Measurements from ENCODE around the gene IL1RAP.
"Not testable (repeated sequence)": the region's sequence is repeated elsewhere in the genome, so short reads cannot be mapped to it uniquely, and the experiment has no call there.

Gene IL1RAP

DNA sequence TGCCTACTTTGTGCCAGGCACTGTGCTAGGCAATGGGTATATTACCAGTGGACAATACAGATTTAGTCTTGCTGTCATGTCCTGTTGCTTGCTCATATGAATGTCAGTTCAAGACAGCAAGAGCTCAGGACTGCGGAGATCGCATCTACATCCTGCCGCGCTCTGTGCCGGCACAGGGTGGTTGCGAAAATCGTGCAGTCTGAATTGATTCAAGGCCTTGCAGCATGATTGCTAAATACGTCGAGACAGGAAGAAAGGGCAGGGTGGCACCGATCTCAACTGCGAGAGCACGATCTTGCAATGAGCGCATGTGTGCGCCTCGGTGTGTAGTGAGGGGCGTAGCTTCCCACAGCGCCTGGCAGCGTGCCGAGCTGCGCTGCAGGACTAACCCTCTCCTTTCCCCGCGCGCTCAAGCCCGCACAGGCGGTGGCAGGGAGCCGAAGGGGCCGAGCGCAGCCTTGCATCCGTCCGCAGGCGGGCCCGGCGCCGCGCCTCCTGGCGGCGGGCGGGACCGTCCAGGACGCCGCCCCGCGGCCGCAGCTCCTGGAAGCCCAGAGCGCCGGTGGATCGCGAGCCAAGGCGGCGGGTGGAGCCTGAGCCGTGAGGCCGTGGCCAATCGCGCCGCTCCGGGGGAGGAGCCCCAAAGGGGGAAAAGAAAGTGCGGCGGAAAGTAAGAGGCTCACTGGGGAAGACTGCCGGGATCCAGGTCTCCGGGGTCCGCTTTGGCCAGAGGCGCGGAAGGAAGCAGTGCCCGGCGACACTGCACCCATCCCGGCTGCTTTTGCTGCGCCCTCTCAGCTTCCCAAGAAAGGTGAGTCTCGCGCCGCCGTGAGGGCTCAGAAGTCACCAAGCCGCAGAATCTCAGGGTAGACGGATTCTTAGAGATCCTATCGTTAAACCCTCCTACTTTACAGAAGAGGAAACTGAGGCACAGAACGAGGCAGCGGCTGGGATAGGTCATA, at the start of gene IL1RAP:
Gene IL1RAP (plus strand): TSS at position 677 of the 962 bp plus-strand sequence. CDS start 50,205 bp downstream, outside the sequence.
- DNase-seq: peak; percentile 85 to 88

DNA sequence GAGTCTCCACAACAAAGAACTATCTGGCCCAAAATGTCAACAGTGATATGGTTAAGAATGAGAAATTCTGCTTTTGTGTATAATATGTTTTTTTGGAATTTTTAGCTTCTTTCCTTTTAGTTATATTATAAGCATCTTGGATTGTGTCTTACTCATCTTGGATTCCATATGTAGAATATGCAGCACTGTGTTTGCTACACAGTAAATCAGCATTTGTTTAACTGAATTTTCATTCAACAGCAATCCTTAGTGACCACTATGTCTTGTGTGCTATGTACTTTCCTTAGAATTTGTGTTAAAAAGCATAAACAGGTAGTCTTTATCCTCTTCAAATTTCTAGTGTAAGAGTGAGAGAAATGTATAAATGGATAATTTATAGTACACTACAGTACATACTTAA, 46.0 kb upstream of the IL1RAP start:
- no peak for DNase-seq

GRCh38 chr3:190473261-190473660, 40.6 kb upstream of the IL1RAP start:
- DNase-seq: not testable (repeated sequence)

- no peak for DNase-seq
These were observed 32.1 kb upstream of the IL1RAP start for GRCh38 chr3:190481779-190482178.

DNA sequence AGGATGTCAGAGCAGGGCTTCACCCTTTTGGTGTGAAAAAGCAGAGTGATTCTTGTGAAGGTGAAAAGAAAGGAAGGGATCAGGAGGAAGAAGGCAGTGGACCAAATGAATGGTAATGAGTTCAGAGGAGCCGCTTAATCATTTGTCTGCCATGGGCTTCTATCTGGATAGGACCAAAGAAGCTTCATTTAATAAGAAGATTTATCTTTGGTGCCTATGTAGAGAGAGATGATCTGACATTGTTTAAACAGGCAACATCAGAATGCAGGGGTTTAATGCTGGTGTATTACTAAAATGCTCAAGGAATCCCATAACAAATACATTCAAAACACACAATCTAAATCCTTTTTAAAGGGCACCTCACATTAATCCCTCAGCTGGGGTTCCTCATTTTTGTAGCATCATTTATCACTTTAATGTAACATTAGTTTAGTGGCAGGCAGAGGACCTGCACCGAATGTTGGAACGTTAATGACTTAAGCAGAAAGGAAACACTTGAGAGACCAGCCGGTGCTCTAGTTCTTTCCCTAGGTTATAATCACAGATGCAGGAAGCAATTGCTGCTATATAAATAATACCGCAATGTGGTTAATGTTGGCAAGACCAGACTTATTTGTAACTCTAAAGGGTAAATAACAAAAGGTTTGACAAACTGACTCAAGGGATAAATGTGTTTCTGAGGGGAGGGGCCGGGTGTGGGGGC, 27.9 kb upstream of the IL1RAP start:
- no peak for DNase-seq

- no peak for DNase-seq
These were observed 27.4 kb upstream of the IL1RAP start for GRCh38 chr3:190486533-190486864.

- no peak for DNase-seq
These were observed 26.8 kb upstream of the IL1RAP start for GRCh38 chr3:190486908-190487607.

DNA sequence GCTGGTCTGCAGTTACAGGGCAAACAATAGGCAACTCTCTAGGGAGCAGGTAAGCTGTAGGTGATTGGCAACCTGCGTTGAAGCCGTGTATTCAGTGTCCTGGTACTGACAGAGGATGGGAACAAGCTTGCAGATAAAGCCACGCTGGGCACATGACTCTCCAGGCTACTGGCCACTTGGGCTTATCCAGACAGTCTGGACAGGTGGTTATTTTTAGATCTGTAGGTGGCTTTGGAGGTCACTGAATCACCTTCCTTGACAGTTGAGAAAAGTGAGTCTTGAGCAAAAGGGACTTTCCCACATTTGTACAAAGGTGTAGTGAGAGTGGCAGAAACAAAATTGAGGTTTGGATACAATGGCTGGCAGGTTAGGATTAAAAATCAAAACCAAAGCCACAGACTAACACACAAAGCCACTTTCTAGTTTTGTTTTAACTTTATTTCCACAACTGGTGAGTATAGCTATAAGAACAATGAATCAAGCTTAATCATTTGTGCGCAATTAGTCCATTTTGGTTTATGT, 22.3 kb upstream of the IL1RAP start:
- no peak for DNase-seq

GRCh38 chr3:190492129-190492528, 21.8 kb upstream of the IL1RAP start:
- no peak for DNase-seq

DNA sequence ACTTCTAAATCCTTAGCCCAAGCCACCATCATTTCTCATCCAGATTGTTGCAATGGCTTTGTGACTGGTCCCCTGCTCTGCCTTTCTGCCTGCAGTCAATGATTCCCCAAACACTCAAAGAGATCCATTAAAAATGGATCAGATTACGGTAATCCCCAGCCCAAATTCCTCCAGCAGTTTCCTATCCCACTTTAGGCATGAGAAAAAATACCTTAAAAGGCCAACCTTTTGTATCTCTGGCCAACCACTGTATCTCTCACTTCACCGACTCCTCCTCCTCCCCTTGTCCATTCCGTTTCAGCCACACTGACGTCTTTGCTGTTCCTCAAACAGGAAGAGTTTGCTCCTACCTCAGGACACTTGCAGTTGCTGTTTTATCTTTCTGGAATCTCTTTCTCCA, 20.9 kb upstream of the IL1RAP start:
- no peak for DNase-seq

DNA sequence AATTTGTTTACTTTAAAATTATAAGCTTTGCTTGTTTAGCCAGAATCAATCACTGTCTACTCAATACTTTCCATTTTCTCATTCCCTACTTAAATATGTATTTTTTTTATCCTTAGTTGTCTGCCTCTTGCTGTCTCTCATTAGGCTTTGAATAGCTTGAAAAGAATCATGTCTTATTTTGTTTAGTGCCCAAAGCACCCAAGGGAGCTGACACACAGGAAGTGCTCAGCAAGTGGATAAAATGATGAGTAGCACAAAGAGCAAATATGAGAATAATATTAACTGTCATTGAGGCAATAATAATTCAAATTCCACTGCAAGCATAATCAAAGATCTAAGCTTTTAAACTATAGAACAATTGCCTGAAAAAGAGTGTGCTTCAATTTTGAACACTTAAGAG, 19.0 kb upstream of the IL1RAP start:
- DNase-seq: no peak

- DNase-seq: no peak
These were observed 18.5 kb upstream of the IL1RAP start for GRCh38 chr3:190495354-190495753.

- no peak for DNase-seq
These were observed 18.1 kb upstream of the IL1RAP start for GRCh38 chr3:190495796-190496195.

GRCh38 chr3:190496859-190497258, 17.0 kb upstream of the IL1RAP start:
- no peak for DNase-seq

DNA sequence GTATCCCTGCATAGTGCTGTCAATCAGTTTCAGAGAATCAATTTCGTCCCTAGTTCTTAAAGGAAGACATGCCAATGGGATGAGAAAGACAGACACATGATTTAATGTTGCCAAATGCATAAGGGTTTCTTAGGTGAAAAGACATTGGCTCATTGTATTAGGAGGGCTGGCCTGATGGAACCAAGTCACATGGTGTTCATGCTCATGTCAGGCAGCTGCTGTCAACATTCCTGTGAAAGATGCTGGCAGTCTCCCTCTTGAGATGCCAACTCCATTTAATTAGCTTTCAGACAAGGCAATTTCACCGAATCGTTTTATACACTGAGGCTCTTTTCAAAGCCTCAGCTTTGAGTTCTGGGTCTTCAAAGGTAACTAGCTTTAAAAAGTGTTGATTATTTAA, 16.1 kb upstream of the IL1RAP start:
- no peak for DNase-seq

DNA sequence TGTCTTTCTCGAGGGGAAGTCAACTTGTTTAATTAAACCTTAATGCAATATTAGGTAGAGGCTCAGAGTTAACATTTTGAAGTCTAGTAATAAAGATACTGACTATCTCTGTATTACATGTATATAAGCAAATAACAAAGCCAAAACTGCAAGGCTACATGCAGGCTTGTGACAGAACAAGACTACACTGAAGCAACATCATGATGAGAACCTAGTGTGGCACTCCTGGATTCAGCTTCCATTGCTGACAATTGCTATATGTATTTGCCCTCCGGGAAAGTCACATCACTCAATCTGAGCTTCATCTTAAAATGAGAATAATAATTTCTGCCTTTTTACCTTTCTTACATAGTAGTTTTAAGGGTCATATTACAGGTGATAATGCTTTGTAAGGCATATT, 15.6 kb upstream of the IL1RAP start:
- DNase-seq: no peak

DNA sequence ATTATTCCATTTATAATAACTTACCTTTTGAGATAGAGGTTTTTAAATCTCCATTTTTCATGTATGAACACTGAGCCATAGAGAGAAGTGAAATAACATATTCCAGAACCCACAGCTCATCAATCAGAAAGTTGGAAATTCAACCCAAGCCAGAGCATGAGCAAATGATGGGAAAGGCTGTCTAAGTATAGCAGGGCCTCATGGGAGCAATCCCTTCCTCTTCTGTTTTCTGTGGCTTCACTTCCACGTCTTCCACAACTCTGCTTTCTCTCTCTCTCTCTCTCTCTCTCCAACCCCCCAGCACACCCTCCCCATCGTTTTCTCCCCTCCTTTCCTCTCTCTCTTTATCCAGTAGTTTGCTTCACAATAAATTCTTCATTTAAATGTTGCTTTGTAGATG, 14.8 kb upstream of the IL1RAP start:
- no peak for DNase-seq

DNA sequence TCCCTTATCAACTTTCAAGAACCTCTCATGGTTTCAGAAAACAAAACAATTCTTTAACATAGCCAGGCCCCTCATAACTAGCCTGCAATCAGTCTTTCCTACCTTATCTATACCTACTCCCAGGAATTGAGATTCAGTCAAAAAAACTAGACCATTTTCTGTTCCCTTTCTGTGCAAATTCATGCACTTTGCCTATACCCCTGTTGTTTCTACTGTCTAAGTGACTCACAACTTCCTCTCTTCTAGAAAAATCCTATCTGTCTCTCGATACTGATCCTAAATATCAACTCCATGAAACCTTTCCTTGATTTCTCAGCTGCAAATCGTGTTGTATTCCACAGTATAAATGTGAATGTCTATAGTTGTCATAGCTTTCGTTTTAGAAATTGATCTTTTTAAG, 10.9 kb upstream of the IL1RAP start:
- DNase-seq: no peak

DNA sequence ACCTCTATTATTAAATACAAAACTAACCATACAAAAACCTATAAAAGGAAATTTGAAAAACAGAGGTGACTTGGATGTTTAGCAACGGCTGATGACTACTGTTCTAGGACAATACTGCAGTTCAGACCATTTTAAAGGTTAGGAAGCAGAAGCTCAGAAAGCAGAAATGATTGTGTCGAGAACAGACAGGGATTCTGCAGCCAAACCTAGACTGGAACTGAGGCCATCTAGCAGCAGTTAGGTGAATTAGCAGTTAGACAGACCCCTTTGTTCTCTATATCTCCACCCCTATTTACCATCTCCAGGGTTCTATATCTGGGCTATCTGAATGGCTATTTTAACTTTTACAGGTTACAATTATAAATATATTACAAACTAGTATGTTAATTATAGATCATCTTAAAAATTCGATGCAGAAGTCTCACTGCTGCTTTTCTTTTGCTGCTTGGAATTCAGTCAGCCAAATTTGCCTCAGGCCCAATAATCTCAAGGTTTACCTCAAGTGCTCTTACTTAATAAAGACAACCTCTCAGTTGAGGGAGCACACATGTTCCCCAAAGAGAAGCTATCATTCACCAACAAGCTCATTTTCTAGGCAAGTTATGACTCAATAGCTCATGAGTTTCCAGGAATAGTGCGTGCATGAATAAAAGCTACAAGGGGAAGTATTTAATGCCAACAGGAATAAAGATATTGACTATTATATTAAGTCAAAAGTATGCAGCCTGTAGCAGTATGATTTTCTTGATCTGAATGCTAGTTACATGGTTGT, 9.3 kb upstream of the IL1RAP start:
- DNase-seq: no peak

DNA sequence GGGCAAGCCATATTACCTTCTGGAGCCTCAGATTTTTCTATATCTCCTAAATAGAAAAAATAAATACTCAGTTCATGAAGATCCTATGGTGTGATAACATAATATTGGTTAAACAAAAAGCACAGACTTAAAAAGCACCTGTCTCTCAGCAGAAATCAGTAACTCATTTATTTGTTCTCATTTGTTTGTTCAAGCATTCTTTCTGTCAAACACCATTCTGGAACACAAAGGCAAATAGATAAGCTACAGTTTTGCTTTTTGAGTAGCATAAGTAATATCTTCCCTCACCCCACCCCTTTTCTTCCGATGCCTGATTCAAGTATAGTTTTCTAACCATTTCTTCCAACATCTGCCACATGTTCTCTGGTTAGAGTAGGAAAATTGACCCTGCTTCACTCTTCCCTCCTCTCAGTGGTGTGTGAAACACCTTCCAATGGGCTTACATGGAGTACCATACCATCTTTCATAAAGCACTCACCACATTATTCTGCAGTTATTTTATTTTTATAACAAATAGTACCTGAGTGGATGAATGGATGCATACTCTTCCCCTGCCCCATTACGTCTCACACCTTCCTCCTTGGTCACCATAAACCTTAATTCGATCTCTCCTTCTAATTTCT, 8.4 kb upstream of the IL1RAP start:
- no peak for DNase-seq

DNA sequence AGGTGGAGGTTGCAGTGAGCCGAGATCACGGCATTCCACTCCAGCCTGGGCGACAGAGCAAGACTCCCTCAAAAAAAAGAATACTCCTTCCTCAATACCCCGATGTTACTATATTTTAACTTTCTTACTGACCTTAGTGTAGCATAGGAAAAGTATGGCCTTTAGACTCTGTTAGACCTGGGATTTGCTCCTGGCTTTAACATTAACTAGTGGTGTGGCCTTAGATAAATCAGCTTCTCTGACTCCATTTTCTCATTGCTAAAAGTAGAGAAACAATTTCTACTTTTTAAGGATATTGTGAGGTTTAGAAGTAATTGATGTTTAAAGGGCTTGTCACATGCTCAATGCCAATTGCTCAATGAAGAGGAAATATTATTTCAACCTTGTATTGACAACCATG, 7.6 kb upstream of the IL1RAP start:
- no peak for DNase-seq

GRCh38 chr3:190512666-190513065, 1.2 kb upstream of the IL1RAP start:
- DNase-seq: no peak

Data from CD4-positive, alpha-beta T cell treated with Interleukin-4 for 1 hour (primary cell).